Activated naive CD4-positive, alpha-beta T cell treated with anti-CD3 and anti-CD28 coated beads, Interleukin-2, amount 50 U/mL, for 24 hours (primary cell): Measurements from ENCODE around the gene ARID1B.
"Not testable (repeated sequence)": the region's sequence is repeated elsewhere in the genome, so short reads cannot be mapped to it uniquely, and the experiment has no call there.

ENCODE experiments used
- H3K27ac Mint-ChIP-seq: one replicate; pipeline ENCODE4 v1.8.0; 2021; ENCODE audit warnings: mild to moderate bottlenecking, mixed read lengths
- H3K27me3 Mint-ChIP-seq: one replicate; pipeline ENCODE4 v1.8.0; 2021; ENCODE audit warnings: mixed read lengths
- H3K36me3 Mint-ChIP-seq: one replicate; pipeline ENCODE4 v1.8.0; 2021; ENCODE audit warnings: mixed read lengths
- H3K4me1 Mint-ChIP-seq: one replicate; pipeline ENCODE4 v1.8.0; 2021; ENCODE audit warnings: mixed read lengths
- H3K4me3 Mint-ChIP-seq: one replicate; pipeline ENCODE4 v1.8.0; 2021; ENCODE audit warnings: mild to moderate bottlenecking, mixed read lengths
- H3K9me3 Mint-ChIP-seq: one replicate; pipeline ENCODE4 v1.8.0; 2021; ENCODE audit warnings: mixed read lengths

The ARID1B gene

GRCh38 chr6:156945789-156946172 is 168.6 kb downstream of the ARID1B start:
- peaks cover 73% of the 10 kb centered on the region for H3K4me1 Mint-ChIP-seq
- not testable (repeated sequence) for H3K4me3 Mint-ChIP-seq, H3K9me3 Mint-ChIP-seq, H3K36me3 Mint-ChIP-seq, H3K27ac Mint-ChIP-seq, H3K27me3 Mint-ChIP-seq

- Mint-ChIP-seq H3K4me1 (peaks cover 66% of the 10 kb centered on the region), H3K36me3 (no peaks in the 10 kb centered on the region), H3K27me3 (no peaks in the 10 kb centered on the region), H3K9me3 (no peaks in the 10 kb centered on the region), H3K4me3 (no peak overlapping the region), H3K27ac (no peak overlapping the region)
Observed at GRCh38 chr6:156946370-156946936, 169.3 kb downstream of the ARID1B start.

GRCh38 chr6:156948277-156948676 is 171.1 kb downstream of the ARID1B start:
- no peaks in the 10 kb centered on the region for H3K36me3 Mint-ChIP-seq
- peaks cover 62% of the 10 kb centered on the region for H3K4me1 Mint-ChIP-seq

GRCh38 chr6:156948807-156949206 is 171.6 kb downstream of the ARID1B start:
- Mint-ChIP-seq H3K27ac (peak overlapping the region; percentile 23), H3K9me3 (no peaks in the 10 kb centered on the region), H3K4me3 (no peak overlapping the region), H3K4me1 (peaks cover 64% of the 10 kb centered on the region), H3K36me3 (no peaks in the 10 kb centered on the region), H3K27me3 (no peaks in the 10 kb centered on the region)

More at GRCh38 chr6:156948277-156948676, 171.1 kb downstream of the ARID1B start:
- Mint-ChIP-seq H3K27ac (no peak overlapping the region), H3K4me3 (no peak overlapping the region), H3K9me3 (no peaks in the 10 kb centered on the region), H3K27me3 (no peaks in the 10 kb centered on the region)

- H3K4me1 Mint-ChIP-seq, result peaks cover 60% of the 10 kb centered on the region
- H3K9me3 Mint-ChIP-seq, result no peaks in the 10 kb centered on the region
- H3K4me3 Mint-ChIP-seq, result no peak overlapping the region
- H3K27ac Mint-ChIP-seq, result no peak overlapping the region
- no peaks in the 10 kb centered on the region for H3K36me3 Mint-ChIP-seq
- H3K27me3 Mint-ChIP-seq, result no peaks in the 10 kb centered on the region
Observed at GRCh38 chr6:156949376-156949775, 172.2 kb downstream of the ARID1B start.

- Mint-ChIP-seq H3K36me3 (no peaks in the 10 kb centered on the region), H3K4me3 (no peak overlapping the region)
Observed at GRCh38 chr6:156950084-156950483, 172.9 kb downstream of the ARID1B start.

GRCh38 chr6:156950531-156950930 is 173.4 kb downstream of the ARID1B start:
- H3K9me3 Mint-ChIP-seq, result no peaks in the 10 kb centered on the region
- no peaks in the 10 kb centered on the region for H3K36me3 Mint-ChIP-seq
- no peak overlapping the region for H3K4me3 Mint-ChIP-seq
- H3K27ac Mint-ChIP-seq, result no peak overlapping the region
- no peaks in the 10 kb centered on the region for H3K27me3 Mint-ChIP-seq
- H3K4me1 Mint-ChIP-seq, result peaks cover 64% of the 10 kb centered on the region

More at GRCh38 chr6:156950084-156950483, 172.9 kb downstream of the ARID1B start:
- H3K27me3 Mint-ChIP-seq, result no peaks in the 10 kb centered on the region
- H3K4me1 Mint-ChIP-seq, result peaks cover 63% of the 10 kb centered on the region
- no peaks in the 10 kb centered on the region for H3K9me3 Mint-ChIP-seq
- H3K27ac Mint-ChIP-seq, result no peak overlapping the region

- Mint-ChIP-seq H3K9me3 (no peaks in the 10 kb centered on the region), H3K4me3 (no peak overlapping the region), H3K36me3 (no peaks in the 10 kb centered on the region), H3K4me1 (peaks cover 66% of the 10 kb centered on the region), H3K27ac (no peak overlapping the region), H3K27me3 (no peaks in the 10 kb centered on the region)
Observed at GRCh38 chr6:156952401-156952800, 175.2 kb downstream of the ARID1B start.

- Mint-ChIP-seq H3K27me3 (no peaks in the 10 kb centered on the region), H3K4me3 (peak overlapping the region; percentile 15), H3K36me3 (no peaks in the 10 kb centered on the region), H3K4me1 (peaks cover 73% of the 10 kb centered on the region), H3K27ac (no peak overlapping the region), H3K9me3 (no peaks in the 10 kb centered on the region)
Observed at GRCh38 chr6:156953127-156953478, 175.9 kb downstream of the ARID1B start.

GRCh38 chr6:156953479-156954146 is 176.4 kb downstream of the ARID1B start:
- Mint-ChIP-seq H3K4me3 (no peak overlapping the region), H3K9me3 (no peaks in the 10 kb centered on the region), H3K36me3 (peaks cover 2% of the 10 kb centered on the region), H3K4me1 (peaks cover 78% of the 10 kb centered on the region), H3K27me3 (no peaks in the 10 kb centered on the region), H3K27ac (peak overlapping the region; percentile 66)

GRCh38 chr6:156954191-156954590 is 177.0 kb downstream of the ARID1B start:
- H3K27me3 Mint-ChIP-seq, result no peaks in the 10 kb centered on the region
- no peaks in the 10 kb centered on the region for H3K9me3 Mint-ChIP-seq
- H3K27ac Mint-ChIP-seq, result no peak overlapping the region
- H3K4me3 Mint-ChIP-seq, result no peak overlapping the region
- H3K4me1 Mint-ChIP-seq, result peaks cover 78% of the 10 kb centered on the region
- peaks cover 2% of the 10 kb centered on the region for H3K36me3 Mint-ChIP-seq

GRCh38 chr6:156954816-156955215 is 177.6 kb downstream of the ARID1B start:
- Mint-ChIP-seq H3K9me3 (no peaks in the 10 kb centered on the region), H3K27me3 (no peaks in the 10 kb centered on the region), H3K27ac (peak overlapping the region; percentile 25), H3K4me1 (peaks cover 80% of the 10 kb centered on the region), H3K4me3 (no peak overlapping the region), H3K36me3 (peaks cover 2% of the 10 kb centered on the region)

GRCh38 chr6:156955494-156956183 is 178.5 kb downstream of the ARID1B start:
- peaks cover 2% of the 10 kb centered on the region for H3K36me3 Mint-ChIP-seq
- H3K27ac Mint-ChIP-seq, result no peak overlapping the region
- peaks cover 76% of the 10 kb centered on the region for H3K4me1 Mint-ChIP-seq

GRCh38 chr6:156956286-156956685 is 179.1 kb downstream of the ARID1B start:
- H3K27ac Mint-ChIP-seq, result no peak overlapping the region
- H3K4me3 Mint-ChIP-seq, result no peak overlapping the region
- H3K27me3 Mint-ChIP-seq, result no peaks in the 10 kb centered on the region
- H3K36me3 Mint-ChIP-seq, result peaks cover 2% of the 10 kb centered on the region
- no peaks in the 10 kb centered on the region for H3K9me3 Mint-ChIP-seq
- H3K4me1 Mint-ChIP-seq, result peaks cover 77% of the 10 kb centered on the region

More at GRCh38 chr6:156955494-156956183, 178.5 kb downstream of the ARID1B start:
- no peak overlapping the region for H3K4me3 Mint-ChIP-seq
- no peaks in the 10 kb centered on the region for H3K27me3 Mint-ChIP-seq
- H3K9me3 Mint-ChIP-seq, result no peaks in the 10 kb centered on the region

GRCh38 chr6:156957931-156958547 is 180.9 kb downstream of the ARID1B start:
- Mint-ChIP-seq H3K36me3 (peaks cover 2% of the 10 kb centered on the region), H3K4me1 (peaks cover 75% of the 10 kb centered on the region), H3K27me3 (no peaks in the 10 kb centered on the region), H3K27ac (peak overlapping the region; percentile 85), H3K4me3 (no peak overlapping the region), H3K9me3 (no peaks in the 10 kb centered on the region)

GRCh38 chr6:156960525-156960924 is 183.3 kb downstream of the ARID1B start:
- H3K4me3 Mint-ChIP-seq, result no peak overlapping the region
- H3K27ac Mint-ChIP-seq, result no peak overlapping the region
- H3K4me1 Mint-ChIP-seq, result peaks cover 77% of the 10 kb centered on the region
- no peaks in the 10 kb centered on the region for H3K27me3 Mint-ChIP-seq
- no peaks in the 10 kb centered on the region for H3K9me3 Mint-ChIP-seq
- H3K36me3 Mint-ChIP-seq, result peaks cover 2% of the 10 kb centered on the region
